DOHH2 (cell line): ENCODE data around the gene SCUBE1.

ENCODE experiments used
- CTCF ChIP-seq: fragments of 200-600 bp; sonication (generic); IDR thresholded peaks from one replicate; pipeline ENCODE4 v1.5.1; 2014; ENCODE audit warnings: antibody characterized with exemption, mild to moderate bottlenecking, low read depth, low read length; ENCODE audit not compliant: poor library complexity, severe bottlenecking
- EZH2phosphoT487 ChIP-seq: fragments of 200-600 bp; sonication (generic); IDR thresholded peaks from 2 replicates; pipeline ENCODE4 v1.6.1; 2017; ENCODE audit warnings: borderline replicate concordance, mild to moderate bottlenecking, antibody characterized with exemption, low read length, moderate library complexity, mixed read lengths

GRCh38 chr22:43151251-43152002, 191.7 kb downstream of the SCUBE1 start, which contains the start of gene TSPO:
- TF ChIP-seq CTCF (no peak), EZH2phosphoT487 (no peak)
